Kidney (tissue), 14 donors: ENCODE measurements around the gene BIN1. TPM values are rescaled to one million over a fixed set of nuclear protein-coding genes. Genes with fewer than 3 reads are reported as not detected.

Experiments
- DNase-seq, 5 donors: peaks; one replicate each; pipeline ENCODE4 v3.0.0-alpha.2; 2013 to 2020
- FAIRE-seq: peaks from 2 replicates; lab custom pipeline; 2012; peaks lifted over from hg19 to GRCh38; lab: Jason Lieb, UNC
- H3K27ac ChIP-seq, 2 donors: one replicate each; pipeline ENCODE4 v1.7.0; 2013; ENCODE audit warnings: low read depth in 2 of 2, low read length in 2 of 2, inconsistent platforms in 1 of 2
- H3K27me3 ChIP-seq: one replicate; pipeline ENCODE4 v1.7.1; 2013; ENCODE audit warnings: low read length, inconsistent platforms; ENCODE audit not compliant: control insufficient read depth, insufficient read depth
- H3K36me3 ChIP-seq, 3 donors: one replicate each; pipeline versions ENCODE4 v1.7.0 to v1.7.1; 2013; ENCODE audit warnings: low read length in 3 of 3, control low read depth in 1 of 3, inconsistent platforms in 1 of 3; ENCODE audit not compliant: insufficient read depth in 3 of 3, control insufficient read depth in 2 of 3
- H3K4me1 ChIP-seq, 3 donors: one replicate each; pipeline versions ENCODE4 v1.7.0 to v1.7.1; 2013; ENCODE audit warnings: low read length in 3 of 3, inconsistent platforms in 1 of 3, low read depth in 1 of 3; ENCODE audit not compliant: control insufficient read depth in 2 of 3, insufficient read depth in 2 of 3
- H3K4me3 ChIP-seq, 3 donors: one replicate each; pipeline versions ENCODE4 v1.7.0 to v1.8.1; 2013; ENCODE audit warnings: low read length in 3 of 3, control low read depth in 1 of 3, inconsistent platforms in 1 of 3
- H3K9ac ChIP-seq, 3 donors: one replicate each; pipeline versions ENCODE4 v1.7.0 to v1.7.1; 2013; ENCODE audit warnings: low read length in 3 of 3, control low read depth in 1 of 3, inconsistent platforms in 1 of 3
- H3K9me3 ChIP-seq, 3 donors: one replicate each; pipeline versions ENCODE4 v1.7.0 to v1.7.1; 2013; ENCODE audit warnings: low read length in 3 of 3, control low read depth in 1 of 3, inconsistent platforms in 1 of 3; ENCODE audit not compliant: control insufficient read depth in 2 of 3, insufficient read depth in 1 of 3
- CTCF ChIP-seq: IDR thresholded peaks from 3 replicates; pipeline ENCODE4 v1.5.1; 2012; ENCODE audit warnings: mild to moderate bottlenecking, moderate library complexity, borderline replicate concordance; ENCODE audit not compliant: insufficient read depth; ENCODE audit errors: extremely low read depth
- intact Hi-C: fragments of 100-400 bp; cut with DNase I; formaldehyde crosslinking; loops from one replicate; pipeline ENCODE4 v1.11.1; 2022
- polyA plus RNA-seq: library from polyadenylated mRNA; stranded (reverse); fragments of 350-450 nt; fragmentation: Illumina TruSeq; extraction: RNeasy Lipid Tissue Mini Kit (QIAGEN cat#74804); gene quantifications from one replicate; pipeline ENCODE4 v1.2.3, GENCODE V29; 2014; ENCODE audit warnings: low read depth, low replicate concordance; ENCODE audit not compliant: insufficient read depth
- total RNA-seq: library from RNA; stranded (reverse); fragmentation: NEBNext Ultra II Directional; extraction: Animal tissue kit (Norgen Biotek cat#: 25700); gene quantifications from one replicate; pipeline ENCODE4 v1.2.1, GENCODE V29; 2021
- donor health status: control.
- donor health status: control.
- donor health status: control.
- donor health status: control.
- donor health status: control.
- donor health status: DM: yes; HTN: yes; CAD: no.
- donor health status: Normal renal cell carcinoma (clear cell type).

BIN1 gene
- total and polyA plus RNA-seq, 2 donors from 2014 or later: 121 to 167 TPM

DNA sequence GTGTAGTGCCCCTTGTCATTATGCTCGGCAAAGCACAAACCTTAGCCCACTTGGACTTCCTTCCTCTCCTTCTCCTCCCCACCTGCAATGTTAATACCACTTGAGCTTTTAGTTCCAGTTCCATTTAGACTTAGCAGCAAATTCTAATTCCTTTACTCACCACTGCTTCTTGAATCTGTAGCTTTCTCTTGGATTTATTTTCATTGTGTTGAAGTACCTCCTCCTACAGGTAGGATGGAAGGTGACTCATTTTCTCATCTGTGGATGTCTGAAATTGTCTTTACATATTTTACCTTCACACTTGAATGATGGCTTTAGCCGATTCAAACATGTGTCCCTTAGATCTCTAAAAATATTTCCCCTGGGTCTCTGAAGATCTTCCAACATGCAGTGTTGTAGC, 32.8 kb upstream of the BIN1 start:
- Histone ChIP-seq H3K27ac (no peak overlapping the region), H3K9ac (no peak overlapping the region), H3K9me3 (no peaks in the 10 kb centered on the region), H3K4me3 (no peak overlapping the region), H3K4me1 (peaks cover 0 to 35% (median 18%) of the 10 kb centered on the region in 3 donors), H3K36me3 (no peaks in the 10 kb centered on the region), H3K27me3 (no peaks in the 10 kb centered on the region)
- DNase-seq (no peak), FAIRE-seq (no peak)
- TF ChIP-seq CTCF: no peak
- intact Hi-C loops: no loop called here

DNA sequence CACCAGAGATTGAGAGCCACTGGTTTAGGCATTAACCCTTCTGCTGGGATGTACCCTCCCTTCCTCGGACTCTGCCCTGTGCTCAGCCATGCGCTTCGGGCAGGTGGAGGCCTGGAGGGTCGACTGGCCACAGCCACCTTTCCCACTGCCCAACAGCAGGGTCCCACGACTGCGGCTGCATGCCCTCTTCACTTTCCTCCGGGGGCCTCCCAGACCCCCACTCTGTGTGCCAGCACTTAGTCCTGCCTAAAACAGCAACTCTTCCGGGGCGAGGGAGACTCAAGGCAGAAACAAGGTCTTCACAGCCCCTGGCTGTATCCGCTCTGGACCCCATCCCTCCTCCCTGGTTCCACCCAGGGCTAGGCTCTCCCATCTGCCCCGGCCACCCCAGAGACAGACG, 31.3 kb upstream of the BIN1 start:
- intact Hi-C loops: no loop called here
- DNase-seq (peak in 3 of 5 donors; percentile 48 to 64 (median 55)), FAIRE-seq (no peak)
- Histone ChIP-seq H3K9ac (no peak overlapping the region), H3K4me1 (peaks cover 0 to 26% (median 12%) of the 10 kb centered on the region in 3 donors), H3K27ac (peak overlapping the region in 1 of 2 donors; percentile 77), H3K27me3 (no peaks in the 10 kb centered on the region), H3K9me3 (no peaks in the 10 kb centered on the region), H3K36me3 (no peaks in the 10 kb centered on the region), H3K4me3 (no peak overlapping the region)
- TF ChIP-seq CTCF: no peak

DNA sequence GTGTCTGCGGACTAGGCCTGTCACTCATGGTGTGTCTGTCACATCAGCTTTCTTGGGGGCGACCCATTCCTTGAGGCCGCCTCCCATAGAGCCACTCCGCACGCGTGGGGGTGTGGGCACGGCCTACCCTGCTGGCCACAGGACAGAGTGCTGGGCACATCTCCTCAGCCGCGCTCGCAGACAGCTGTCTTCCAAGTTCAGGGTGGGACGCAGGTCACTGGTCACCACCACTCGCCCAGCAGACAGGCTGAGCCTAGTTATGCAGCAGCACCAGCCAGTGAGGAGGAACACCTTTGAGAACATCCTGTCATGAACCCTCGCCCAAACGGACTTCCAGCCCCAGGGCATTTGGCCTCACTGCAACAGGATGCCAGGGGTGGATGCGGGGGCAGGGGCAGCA, 30.8 kb upstream of the BIN1 start:
- DNase-seq (peak in 3 of 5 donors; percentile 43 to 65 (median 45)), FAIRE-seq (no peak)
- peak overlapping the region; percentile 69 to 80 for H3K27ac ChIP-seq
- no peaks in the 10 kb centered on the region for H3K9me3 ChIP-seq
- no peak overlapping the region for H3K9ac ChIP-seq
- no peaks in the 10 kb centered on the region for H3K27me3 ChIP-seq
- intact Hi-C loops: no loop called here
- peaks cover 0 to 23% (median 8%) of the 10 kb centered on the region in 3 donors for H3K4me1 ChIP-seq
- H3K4me3 ChIP-seq: peak overlapping the region in 1 of 3 donors; percentile 8
- no peaks in the 10 kb centered on the region for H3K36me3 ChIP-seq
- TF ChIP-seq CTCF: peak; percentile 8

DNA sequence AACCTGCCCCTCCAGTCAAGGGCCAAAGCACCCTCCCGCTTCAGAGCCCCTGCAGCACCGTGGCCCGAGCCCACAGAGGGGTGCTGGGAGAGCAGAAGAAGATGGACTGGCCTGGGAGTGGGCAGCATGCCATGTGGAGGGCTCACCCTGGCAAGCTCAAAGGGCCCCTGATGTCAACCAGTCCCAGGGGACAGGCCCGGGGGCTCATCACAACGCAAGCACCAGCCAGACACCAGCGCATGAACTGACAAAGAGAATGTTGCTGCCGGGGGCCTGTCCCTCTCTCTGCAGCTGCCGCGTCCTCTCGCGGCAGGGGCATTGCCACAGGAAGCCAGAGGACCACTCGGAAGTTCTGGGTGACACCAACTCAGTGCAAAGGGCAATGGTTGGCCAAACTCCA, 30.3 kb upstream of the BIN1 start:
- Histone ChIP-seq H3K9me3 (no peaks in the 10 kb centered on the region), H3K27me3 (no peaks in the 10 kb centered on the region), H3K36me3 (no peaks in the 10 kb centered on the region), H3K9ac (no peak overlapping the region), H3K27ac (peak overlapping the region; percentile 2 to 69), H3K4me3 (peak overlapping the region in 1 of 3 donors; percentile 8), H3K4me1 (peaks cover 0 to 23% (median 8%) of the 10 kb centered on the region in 3 donors)
- intact Hi-C loops: no loop called here
- FAIRE-seq: no peak
- TF ChIP-seq CTCF: no peak
- DNase-seq: peak in 1 of 5 donors; percentile 59
